Ishikawa (cell line): Measurements from ENCODE around the gene SETBP1.

Source experiments
- CEBPB ChIP-seq: IDR thresholded peaks from 2 replicates; pipeline ENCODE4 v1.6.1; 2012
- CREB1 ChIP-seq: IDR thresholded peaks from 2 replicates; pipeline ENCODE4 v1.6.1; 2012; ENCODE audit warnings: low read depth
- EGR1 ChIP-seq: IDR thresholded peaks from 2 replicates; pipeline ENCODE4 v1.6.1; 2012
- EP300 ChIP-seq: IDR thresholded peaks from 2 replicates; pipeline ENCODE4 v1.6.1; 2012; ENCODE audit warnings: borderline replicate concordance
- FOXM1 ChIP-seq: IDR thresholded peaks from 2 replicates; pipeline ENCODE4 v1.6.1; 2012; ENCODE audit warnings: low read depth, borderline replicate concordance
- NFIC ChIP-seq: IDR thresholded peaks from 2 replicates; pipeline ENCODE4 v1.6.1; 2012
- RAD21 ChIP-seq: IDR thresholded peaks from 2 replicates; pipeline ENCODE4 v1.6.1; 2012; ENCODE audit warnings: low read depth
- TAF1 ChIP-seq: IDR thresholded peaks from 2 replicates; pipeline ENCODE4 v1.6.1; 2012; ENCODE audit warnings: low read depth, mild to moderate bottlenecking
- TCF12 ChIP-seq: IDR thresholded peaks from 2 replicates; pipeline ENCODE4 v1.6.1; 2012; ENCODE audit warnings: low read depth
- TEAD4 ChIP-seq: IDR thresholded peaks from 2 replicates; pipeline ENCODE4 v1.6.1; 2012
- YY1 ChIP-seq: IDR thresholded peaks from 2 replicates; pipeline ENCODE4 v1.6.1; 2012; ENCODE audit warnings: low read depth
- ZBTB7A ChIP-seq: IDR thresholded peaks from 2 replicates; pipeline ENCODE4 v1.6.1; 2012; ENCODE audit warnings: low read depth
- TF ChIP-seq, protein P1 (sequence below): IDR thresholded peaks from 2 replicates; pipeline ENCODE4 v1.6.1; 2012
- TF ChIP-seq, protein P2 (sequence below): IDR thresholded peaks from 2 replicates; pipeline ENCODE4 v1.6.1; 2012; ENCODE audit warnings: low read depth, mild to moderate bottlenecking
- TF ChIP-seq, protein P3 (sequence below): IDR thresholded peaks from 2 replicates; pipeline ENCODE4 v1.6.1; 2012

The SETBP1 gene

DNA sequence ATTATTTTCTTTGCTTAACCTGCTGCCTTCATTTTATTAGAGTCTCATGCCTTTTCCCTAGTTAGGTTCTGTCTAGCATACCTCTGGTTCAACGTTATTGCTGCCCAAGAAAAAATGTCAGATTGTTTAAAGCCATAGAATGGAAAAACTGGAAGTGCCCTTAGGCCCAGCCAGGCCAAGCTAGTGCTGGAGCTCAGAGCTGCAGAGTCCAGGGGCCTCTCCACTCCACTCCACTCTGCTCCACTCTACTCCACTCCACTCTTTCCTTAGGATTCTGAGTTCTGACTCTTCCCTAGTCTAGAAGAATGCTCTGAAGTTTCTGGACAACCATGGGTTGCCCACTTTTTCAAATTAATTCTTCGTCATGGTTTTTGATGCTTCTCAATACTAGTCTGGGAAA lies 155.6 kb downstream of the SETBP1 start:
- no peak for TF ChIP-seq RAD21
- no peak for TF ChIP-seq TCF12
- TF ChIP-seq TAF1, result no peak
- TF ChIP-seq YY1, result no peak
- no peak for TF ChIP-seq ZBTB7A
- TF ChIP-seq TEAD4, result no peak
- TF ChIP-seq EGR1, result no peak
- TF ChIP-seq, protein P1, sequence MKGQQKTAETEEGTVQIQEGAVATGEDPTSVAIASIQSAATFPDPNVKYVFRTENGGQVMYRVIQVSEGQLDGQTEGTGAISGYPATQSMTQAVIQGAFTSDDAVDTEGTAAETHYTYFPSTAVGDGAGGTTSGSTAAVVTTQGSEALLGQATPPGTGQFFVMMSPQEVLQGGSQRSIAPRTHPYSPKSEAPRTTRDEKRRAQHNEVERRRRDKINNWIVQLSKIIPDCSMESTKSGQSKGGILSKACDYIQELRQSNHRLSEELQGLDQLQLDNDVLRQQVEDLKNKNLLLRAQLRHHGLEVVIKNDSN, result no peak
- no peak for TF ChIP-seq CEBPB

DNA sequence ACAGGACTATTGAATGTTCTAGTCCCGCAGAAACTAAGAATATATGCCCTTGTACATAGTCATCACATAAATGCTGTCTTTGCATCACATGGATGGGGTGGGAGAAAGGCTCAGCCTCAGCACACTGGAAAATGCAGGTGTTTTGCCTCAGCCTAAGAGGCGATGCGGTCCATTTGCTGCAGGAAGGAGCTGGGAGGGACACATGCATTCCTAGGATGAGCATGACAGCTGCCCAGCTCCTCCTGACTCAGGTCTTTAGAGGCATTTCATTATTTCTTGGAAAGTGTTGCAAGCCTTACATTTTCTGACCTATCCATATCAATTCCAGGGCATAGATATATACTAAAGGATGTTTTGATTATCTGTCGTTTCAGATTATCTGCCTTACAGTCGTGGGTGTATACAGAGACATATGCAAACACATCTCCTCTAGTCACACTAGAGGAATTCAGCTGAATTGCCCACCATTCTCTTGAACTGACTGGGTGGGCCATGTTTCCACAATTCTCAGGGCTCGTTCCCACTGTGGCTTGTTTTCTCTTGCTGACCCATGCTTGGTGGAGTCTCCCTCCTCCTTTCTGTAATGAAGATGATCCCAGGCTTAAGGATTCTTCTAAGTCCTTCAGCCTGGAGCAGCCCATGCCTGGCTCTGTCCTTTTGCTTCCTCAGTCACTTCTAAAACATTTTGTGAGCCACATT lies 156.9 kb downstream of the SETBP1 start:
- no peak for TF ChIP-seq YY1
- no peak for TF ChIP-seq TEAD4
- TF ChIP-seq, protein P2, sequence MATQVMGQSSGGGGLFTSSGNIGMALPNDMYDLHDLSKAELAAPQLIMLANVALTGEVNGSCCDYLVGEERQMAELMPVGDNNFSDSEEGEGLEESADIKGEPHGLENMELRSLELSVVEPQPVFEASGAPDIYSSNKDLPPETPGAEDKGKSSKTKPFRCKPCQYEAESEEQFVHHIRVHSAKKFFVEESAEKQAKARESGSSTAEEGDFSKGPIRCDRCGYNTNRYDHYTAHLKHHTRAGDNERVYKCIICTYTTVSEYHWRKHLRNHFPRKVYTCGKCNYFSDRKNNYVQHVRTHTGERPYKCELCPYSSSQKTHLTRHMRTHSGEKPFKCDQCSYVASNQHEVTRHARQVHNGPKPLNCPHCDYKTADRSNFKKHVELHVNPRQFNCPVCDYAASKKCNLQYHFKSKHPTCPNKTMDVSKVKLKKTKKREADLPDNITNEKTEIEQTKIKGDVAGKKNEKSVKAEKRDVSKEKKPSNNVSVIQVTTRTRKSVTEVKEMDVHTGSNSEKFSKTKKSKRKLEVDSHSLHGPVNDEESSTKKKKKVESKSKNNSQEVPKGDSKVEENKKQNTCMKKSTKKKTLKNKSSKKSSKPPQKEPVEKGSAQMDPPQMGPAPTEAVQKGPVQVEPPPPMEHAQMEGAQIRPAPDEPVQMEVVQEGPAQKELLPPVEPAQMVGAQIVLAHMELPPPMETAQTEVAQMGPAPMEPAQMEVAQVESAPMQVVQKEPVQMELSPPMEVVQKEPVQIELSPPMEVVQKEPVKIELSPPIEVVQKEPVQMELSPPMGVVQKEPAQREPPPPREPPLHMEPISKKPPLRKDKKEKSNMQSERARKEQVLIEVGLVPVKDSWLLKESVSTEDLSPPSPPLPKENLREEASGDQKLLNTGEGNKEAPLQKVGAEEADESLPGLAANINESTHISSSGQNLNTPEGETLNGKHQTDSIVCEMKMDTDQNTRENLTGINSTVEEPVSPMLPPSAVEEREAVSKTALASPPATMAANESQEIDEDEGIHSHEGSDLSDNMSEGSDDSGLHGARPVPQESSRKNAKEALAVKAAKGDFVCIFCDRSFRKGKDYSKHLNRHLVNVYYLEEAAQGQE, result 0 out of 2 replicates have a peak, but pooled peaks have one; percentile 11

DNA sequence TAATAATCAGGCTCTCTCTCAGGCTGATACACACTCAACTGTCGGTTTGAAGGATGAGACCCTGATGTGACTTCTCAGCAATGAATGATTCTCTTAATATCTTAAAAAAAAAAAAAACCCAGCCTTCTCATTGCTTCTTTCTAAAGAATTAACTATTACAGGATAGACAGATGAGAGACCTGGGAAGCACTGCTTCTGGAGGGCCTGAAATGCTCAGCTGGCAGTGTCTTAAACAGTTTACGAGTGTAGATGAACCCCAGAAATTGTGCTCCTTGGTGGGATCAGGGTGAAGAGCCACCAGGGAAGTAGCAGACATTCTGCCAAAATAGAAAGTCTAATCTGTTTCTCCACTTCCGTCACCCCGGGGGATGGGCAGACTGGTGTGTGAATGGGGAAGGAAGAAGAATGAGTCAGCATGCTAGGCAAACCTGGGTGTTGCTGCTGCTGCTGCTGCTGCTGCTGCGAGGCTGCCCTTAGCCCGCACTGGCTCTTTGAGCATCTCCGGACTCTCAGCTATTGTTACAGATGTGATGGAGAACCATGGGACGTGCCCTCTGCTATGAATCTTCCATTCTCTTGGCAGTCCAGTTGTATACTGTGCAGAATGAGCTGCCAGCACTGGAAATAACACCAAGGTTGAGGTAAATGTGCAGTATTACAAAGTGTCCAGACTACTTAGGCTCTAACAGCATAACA lies 158.4 kb downstream of the SETBP1 start:
- TF ChIP-seq FOXM1 (no peak), YY1 (no peak), EGR1 (no peak), NFIC (no peak), EP300 (no peak), ZBTB7A (no peak), CREB1 (no peak)
- TF ChIP-seq, protein P2, result no peak

DNA sequence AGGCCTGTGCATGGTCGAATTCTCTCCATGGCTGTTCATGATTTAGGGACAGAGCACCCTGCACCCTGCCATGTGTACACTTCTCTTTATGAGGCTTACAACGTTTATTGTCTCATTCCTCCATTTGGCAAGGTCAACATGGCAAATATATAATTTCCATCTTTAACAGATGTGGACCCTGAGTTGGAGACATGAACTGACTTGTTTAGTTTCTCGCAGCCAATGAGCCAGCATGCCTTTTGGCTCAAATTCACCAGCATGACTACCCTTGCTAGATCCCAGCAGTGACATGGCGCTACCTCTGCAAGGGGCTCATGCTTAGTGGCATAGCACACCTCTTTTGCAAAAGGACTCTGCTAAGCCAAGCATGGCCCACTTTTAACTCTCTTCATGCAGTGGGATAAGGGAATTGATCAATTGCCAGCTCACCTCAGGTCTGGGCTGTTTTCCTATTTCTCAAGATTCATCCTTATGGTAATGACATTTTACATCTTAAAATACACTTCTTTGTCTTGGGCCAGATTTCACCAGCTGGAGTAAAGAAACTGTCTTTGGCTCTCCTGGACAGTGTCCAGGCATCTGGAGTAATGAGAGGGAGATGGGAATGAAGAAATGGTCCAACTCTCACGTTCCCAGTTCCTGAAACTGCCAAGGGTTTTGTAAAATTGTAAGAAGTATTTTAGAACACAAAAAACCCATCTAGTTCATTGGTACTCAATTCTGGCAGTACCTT lies 159.5 kb downstream of the SETBP1 start:
- TF ChIP-seq TCF12, result no peak
- TF ChIP-seq, protein P3, sequence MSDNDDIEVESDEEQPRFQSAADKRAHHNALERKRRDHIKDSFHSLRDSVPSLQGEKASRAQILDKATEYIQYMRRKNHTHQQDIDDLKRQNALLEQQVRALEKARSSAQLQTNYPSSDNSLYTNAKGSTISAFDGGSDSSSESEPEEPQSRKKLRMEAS, result no peak
- TF ChIP-seq FOXM1, result no peak
- TF ChIP-seq EGR1, result no peak
- TF ChIP-seq EP300, result no peak
- no peak for TF ChIP-seq RAD21
- TF ChIP-seq TAF1, result no peak
- no peak for TF ChIP-seq NFIC
- TF ChIP-seq CREB1, result no peak
- no peak for TF ChIP-seq TEAD4
- no peak for TF ChIP-seq ZBTB7A
- no peak for TF ChIP-seq YY1
- TF ChIP-seq CEBPB, result no peak
- TF ChIP-seq, protein P2, result no peak
- TF ChIP-seq, protein P1, result no peak
